Measurements from ENCODE around the gene BMP10.

- no peak for TF ChIP-seq CTCF (IDR thresholded peaks at IDR 0.05; ENCODE audit: borderline replicate concordance, extremely low read depth, low read length, poor library complexity, severe bottlenecking)
- TF ChIP-seq EZH2 (IDR thresholded peaks at IDR 0.05; ENCODE audit: borderline replicate concordance, low read depth, low read length, severe bottlenecking) = no peak
Observed at GRCh38 chr2:68827666-68828065, 43.5 kb downstream of the BMP10 start.

Data from DND-41 (cell line).